ENCODE results near the gene RPL7L1. TPM values are rescaled to one million over a fixed set of nuclear protein-coding genes. Genes with fewer than 3 reads are reported as not detected.

The RPL7L1 gene
- total and polyA plus RNA-seq, 2 of the 13 experiments (the other 11 are each of a cell fraction or from before 2014, with no cell fraction given), result 51.6 to 179 TPM

DNA sequence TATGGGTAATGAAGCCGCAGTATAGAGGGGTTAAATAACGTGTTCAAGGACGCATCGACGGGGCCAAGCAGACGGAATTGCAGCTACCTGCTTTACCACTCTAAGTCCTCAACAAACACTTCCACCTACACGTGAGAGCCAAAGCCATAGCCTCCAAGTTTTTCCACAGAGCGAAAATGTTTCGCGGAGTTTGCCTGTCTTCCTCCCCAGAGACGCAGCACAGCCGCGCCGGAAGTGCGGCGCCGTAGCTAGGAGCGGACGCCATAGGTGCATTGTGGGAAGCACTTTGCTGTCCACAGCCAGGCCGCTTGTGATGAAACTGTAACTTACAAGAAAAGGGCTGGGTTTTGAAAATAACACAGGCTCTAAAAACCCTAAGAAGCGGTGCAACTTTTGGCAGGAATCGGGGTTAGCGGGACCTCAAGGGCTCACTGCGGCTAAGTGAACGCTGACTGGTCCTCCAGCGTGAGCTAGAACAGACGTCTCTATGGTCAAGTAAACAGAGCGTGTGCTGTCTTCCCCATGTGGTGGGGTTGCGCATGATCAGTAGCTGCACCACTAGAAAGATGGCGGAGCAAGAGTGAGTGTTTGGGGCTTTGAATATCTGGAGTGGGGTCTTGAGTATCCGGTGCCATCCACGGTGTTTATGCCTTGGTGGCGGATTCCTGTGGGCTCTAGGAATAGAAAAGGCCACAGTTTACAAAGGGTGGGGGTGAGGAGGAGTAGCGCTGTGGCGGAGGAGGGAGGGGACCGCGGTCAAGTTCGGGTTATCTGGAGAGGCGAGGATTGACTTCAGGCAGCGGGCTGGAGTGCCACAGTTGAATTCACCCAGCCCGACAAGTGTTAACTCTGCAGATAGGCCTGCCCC, at the start of gene RPL7L1 (continued):
- TF ChIP-seq, protein P1, sequence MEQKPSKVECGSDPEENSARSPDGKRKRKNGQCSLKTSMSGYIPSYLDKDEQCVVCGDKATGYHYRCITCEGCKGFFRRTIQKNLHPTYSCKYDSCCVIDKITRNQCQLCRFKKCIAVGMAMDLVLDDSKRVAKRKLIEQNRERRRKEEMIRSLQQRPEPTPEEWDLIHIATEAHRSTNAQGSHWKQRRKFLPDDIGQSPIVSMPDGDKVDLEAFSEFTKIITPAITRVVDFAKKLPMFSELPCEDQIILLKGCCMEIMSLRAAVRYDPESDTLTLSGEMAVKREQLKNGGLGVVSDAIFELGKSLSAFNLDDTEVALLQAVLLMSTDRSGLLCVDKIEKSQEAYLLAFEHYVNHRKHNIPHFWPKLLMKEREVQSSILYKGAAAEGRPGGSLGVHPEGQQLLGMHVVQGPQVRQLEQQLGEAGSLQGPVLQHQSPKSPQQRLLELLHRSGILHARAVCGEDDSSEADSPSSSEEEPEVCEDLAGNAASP (CRISPR knock-in tag; IDR thresholded peaks at IDR 0.05; ENCODE audit: borderline replicate concordance), result peak; percentile 40; the same call in 1 of the 2 replicates
- TF ChIP-seq POGZ (CRISPR knock-in tag; IDR thresholded peaks at IDR 0.05) (peak; percentile 75; the same call in 1 of the 2 replicates), TSC22D2 (CRISPR knock-in tag; IDR thresholded peaks at IDR 0.05; ENCODE audit: borderline replicate concordance) (peak; percentile 86; the same call in 1 of the 2 replicates), ZNF839 (CRISPR knock-in tag; IDR thresholded peaks at IDR 0.05; ENCODE audit: borderline replicate concordance) (peak; percentile 67; the same call in 1 of the 2 replicates), ZNF761 (CRISPR knock-in tag; conservative IDR thresholded peaks at IDR 0.05) (peak; percentile 47; the same call in 1 of the 2 replicates), FLYWCH1 (CRISPR knock-in tag; IDR thresholded peaks at IDR 0.05) (no peak), MBD4 (IDR thresholded peaks at IDR 0.05; ENCODE audit: borderline replicate concordance, low read length) (no peak), JDP2 (CRISPR knock-in tag; IDR thresholded peaks at IDR 0.05; ENCODE audit: borderline replicate concordance) (no peak), ZNF451 (CRISPR knock-in tag; IDR thresholded peaks at IDR 0.05) (peak; percentile 87), RBFOX2 (IDR thresholded peaks at IDR 0.05; ENCODE audit: low read depth, low read length) (peak; percentile 77), ZNF343 (CRISPR knock-in tag; IDR thresholded peaks at IDR 0.05) (peak; percentile 85; the same call in 1 of the 2 replicates), ZNF879 (CRISPR knock-in tag; IDR thresholded peaks at IDR 0.05) (peak; percentile 94), ATF7 (IDR thresholded peaks at IDR 0.05) (no peak), ATF7 (CRISPR knock-in tag; IDR thresholded peaks at IDR 0.05) (peak; percentile 44; the same call in 1 of the 2 replicates), MED13 (CRISPR knock-in tag; IDR thresholded peaks at IDR 0.05) (peak; percentile 78), MATR3 (CRISPR knock-in tag; IDR thresholded peaks at IDR 0.05) (no peak)
- TF ChIP-seq, protein P2, sequence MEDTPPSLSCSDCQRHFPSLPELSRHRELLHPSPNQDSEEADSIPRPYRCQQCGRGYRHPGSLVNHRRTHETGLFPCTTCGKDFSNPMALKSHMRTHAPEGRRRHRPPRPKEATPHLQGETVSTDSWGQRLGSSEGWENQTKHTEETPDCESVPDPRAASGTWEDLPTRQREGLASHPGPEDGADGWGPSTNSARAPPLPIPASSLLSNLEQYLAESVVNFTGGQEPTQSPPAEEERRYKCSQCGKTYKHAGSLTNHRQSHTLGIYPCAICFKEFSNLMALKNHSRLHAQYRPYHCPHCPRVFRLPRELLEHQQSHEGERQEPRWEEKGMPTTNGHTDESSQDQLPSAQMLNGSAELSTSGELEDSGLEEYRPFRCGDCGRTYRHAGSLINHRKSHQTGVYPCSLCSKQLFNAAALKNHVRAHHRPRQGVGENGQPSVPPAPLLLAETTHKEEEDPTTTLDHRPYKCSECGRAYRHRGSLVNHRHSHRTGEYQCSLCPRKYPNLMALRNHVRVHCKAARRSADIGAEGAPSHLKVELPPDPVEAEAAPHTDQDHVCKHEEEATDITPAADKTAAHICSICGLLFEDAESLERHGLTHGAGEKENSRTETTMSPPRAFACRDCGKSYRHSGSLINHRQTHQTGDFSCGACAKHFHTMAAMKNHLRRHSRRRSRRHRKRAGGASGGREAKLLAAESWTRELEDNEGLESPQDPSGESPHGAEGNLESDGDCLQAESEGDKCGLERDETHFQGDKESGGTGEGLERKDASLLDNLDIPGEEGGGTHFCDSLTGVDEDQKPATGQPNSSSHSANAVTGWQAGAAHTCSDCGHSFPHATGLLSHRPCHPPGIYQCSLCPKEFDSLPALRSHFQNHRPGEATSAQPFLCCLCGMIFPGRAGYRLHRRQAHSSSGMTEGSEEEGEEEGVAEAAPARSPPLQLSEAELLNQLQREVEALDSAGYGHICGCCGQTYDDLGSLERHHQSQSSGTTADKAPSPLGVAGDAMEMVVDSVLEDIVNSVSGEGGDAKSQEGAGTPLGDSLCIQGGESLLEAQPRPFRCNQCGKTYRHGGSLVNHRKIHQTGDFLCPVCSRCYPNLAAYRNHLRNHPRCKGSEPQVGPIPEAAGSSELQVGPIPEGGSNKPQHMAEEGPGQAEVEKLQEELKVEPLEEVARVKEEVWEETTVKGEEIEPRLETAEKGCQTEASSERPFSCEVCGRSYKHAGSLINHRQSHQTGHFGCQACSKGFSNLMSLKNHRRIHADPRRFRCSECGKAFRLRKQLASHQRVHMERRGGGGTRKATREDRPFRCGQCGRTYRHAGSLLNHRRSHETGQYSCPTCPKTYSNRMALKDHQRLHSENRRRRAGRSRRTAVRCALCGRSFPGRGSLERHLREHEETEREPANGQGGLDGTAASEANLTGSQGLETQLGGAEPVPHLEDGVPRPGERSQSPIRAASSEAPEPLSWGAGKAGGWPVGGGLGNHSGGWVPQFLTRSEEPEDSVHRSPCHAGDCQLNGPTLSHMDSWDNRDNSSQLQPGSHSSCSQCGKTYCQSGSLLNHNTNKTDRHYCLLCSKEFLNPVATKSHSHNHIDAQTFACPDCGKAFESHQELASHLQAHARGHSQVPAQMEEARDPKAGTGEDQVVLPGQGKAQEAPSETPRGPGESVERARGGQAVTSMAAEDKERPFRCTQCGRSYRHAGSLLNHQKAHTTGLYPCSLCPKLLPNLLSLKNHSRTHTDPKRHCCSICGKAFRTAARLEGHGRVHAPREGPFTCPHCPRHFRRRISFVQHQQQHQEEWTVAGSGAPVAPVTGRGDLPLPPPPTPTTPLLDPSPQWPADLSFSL (CRISPR knock-in tag; IDR thresholded peaks at IDR 0.05), result no peak
- TF ChIP-seq, protein P3, sequence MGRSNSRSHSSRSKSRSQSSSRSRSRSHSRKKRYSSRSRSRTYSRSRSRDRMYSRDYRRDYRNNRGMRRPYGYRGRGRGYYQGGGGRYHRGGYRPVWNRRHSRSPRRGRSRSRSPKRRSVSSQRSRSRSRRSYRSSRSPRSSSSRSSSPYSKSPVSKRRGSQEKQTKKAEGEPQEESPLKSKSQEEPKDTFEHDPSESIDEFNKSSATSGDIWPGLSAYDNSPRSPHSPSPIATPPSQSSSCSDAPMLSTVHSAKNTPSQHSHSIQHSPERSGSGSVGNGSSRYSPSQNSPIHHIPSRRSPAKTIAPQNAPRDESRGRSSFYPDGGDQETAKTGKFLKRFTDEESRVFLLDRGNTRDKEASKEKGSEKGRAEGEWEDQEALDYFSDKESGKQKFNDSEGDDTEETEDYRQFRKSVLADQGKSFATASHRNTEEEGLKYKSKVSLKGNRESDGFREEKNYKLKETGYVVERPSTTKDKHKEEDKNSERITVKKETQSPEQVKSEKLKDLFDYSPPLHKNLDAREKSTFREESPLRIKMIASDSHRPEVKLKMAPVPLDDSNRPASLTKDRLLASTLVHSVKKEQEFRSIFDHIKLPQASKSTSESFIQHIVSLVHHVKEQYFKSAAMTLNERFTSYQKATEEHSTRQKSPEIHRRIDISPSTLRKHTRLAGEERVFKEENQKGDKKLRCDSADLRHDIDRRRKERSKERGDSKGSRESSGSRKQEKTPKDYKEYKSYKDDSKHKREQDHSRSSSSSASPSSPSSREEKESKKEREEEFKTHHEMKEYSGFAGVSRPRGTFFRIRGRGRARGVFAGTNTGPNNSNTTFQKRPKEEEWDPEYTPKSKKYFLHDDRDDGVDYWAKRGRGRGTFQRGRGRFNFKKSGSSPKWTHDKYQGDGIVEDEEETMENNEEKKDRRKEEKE (IDR thresholded peaks at IDR 0.05), result no peak
